ENCODE results near the gene ANO1. TPM values are rescaled to one million over a fixed set of nuclear protein-coding genes. Genes with fewer than 3 reads are reported as not detected.

ANO1 gene
- total RNA-seq, 1 donor from 2014 or later = 1.1 TPM

DNA sequence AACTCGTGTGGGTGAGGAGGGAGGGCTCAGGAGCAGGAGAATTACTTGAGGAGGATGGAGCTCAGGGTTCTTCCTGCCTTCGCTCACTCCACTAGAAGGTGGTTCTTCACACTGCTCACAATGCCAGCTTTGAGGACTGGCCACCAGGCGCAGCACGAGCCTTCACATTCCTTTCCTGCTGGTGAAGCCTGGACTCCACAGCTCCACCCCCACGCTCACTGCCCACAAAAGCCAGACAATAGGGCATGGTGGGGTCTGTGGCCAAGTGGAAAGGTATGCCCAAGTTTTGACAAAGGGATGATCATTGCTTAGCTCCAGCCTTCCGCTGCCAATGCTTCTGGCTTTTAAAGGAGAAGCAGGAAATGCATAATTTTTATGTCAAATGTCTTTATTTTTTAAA is 67.0 kb downstream of the ANO1 start:
- DNase-seq (ENCODE audit: low read depth) = no peak
- H3K27me3 ChIP-seq (ENCODE audit: control insufficient read depth, insufficient read depth, low read length) = peaks cover 30% of the 10 kb centered on the region
- no peak for TF ChIP-seq CTCF (IDR thresholded peaks at IDR 0.05; ENCODE audit: insufficient read depth, low read length, poor library complexity, severe bottlenecking)

DNA sequence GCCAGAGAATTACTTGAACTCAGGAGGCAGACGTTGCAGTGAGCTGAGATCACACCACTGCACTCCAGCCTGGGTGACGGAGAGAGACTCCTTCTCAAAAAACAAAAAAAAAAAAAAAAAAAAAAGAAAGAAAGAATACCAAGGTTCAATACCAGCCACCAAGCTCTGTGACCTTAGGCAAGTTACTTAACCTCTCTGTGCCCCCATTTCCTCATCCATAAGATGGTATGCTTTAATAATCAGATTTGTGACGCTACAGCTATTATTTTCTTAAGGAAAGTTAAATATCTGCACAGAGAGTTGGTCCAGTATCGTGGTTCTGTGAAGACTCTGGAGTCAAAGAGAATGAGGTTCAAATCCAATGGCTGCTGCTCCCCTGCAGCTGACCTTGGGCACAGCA is 67.7 kb downstream of the ANO1 start:
- H3K27me3 ChIP-seq (ENCODE audit: control insufficient read depth, insufficient read depth, low read length) = peaks cover 30% of the 10 kb centered on the region
- H3K4me3 ChIP-seq (ENCODE audit: low read depth, low read length) = no peak overlapping the region
- no peak for TF ChIP-seq CTCF (IDR thresholded peaks at IDR 0.05; ENCODE audit: insufficient read depth, low read length, poor library complexity, severe bottlenecking)
- DNase-seq (ENCODE audit: low read depth) = no peak
- H3K36me3 ChIP-seq (ENCODE audit: control insufficient read depth, insufficient read depth, low read length) = no peaks in the 10 kb centered on the region

More for the DNA sequence above, 67.0 kb downstream of the ANO1 start:
- no peaks in the 10 kb centered on the region for H3K36me3 ChIP-seq (ENCODE audit: control insufficient read depth, insufficient read depth, low read length)
- H3K4me3 ChIP-seq (ENCODE audit: low read depth, low read length) = no peak overlapping the region

DNA sequence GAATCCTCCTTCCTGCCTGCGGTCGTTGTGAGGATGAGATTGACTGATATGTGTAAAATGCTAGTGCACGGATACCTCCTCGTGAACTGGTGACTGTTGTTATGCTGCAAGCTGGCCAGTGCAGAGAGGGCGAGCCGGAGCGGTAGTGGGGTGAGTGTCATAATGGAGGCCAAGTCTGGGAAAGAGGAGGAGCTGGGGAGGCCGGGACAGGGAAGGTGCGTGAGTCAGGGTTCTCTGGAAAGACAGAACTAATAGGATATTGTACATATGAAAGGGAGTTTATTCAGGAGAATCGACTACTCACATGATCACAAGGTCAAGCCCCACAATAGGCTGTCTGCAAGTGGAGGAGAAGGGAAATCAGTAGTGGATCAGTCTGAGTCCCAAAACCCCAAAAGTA is 68.2 kb downstream of the ANO1 start:
- H3K27me3 ChIP-seq (ENCODE audit: control insufficient read depth, insufficient read depth, low read length) = peaks cover 27% of the 10 kb centered on the region
- H3K36me3 ChIP-seq (ENCODE audit: control insufficient read depth, insufficient read depth, low read length) = no peaks in the 10 kb centered on the region
- no peak for DNase-seq (ENCODE audit: low read depth)
- no peak overlapping the region for H3K4me3 ChIP-seq (ENCODE audit: low read depth, low read length)
- no peak for TF ChIP-seq CTCF (IDR thresholded peaks at IDR 0.05; ENCODE audit: insufficient read depth, low read length, poor library complexity, severe bottlenecking)

DNA sequence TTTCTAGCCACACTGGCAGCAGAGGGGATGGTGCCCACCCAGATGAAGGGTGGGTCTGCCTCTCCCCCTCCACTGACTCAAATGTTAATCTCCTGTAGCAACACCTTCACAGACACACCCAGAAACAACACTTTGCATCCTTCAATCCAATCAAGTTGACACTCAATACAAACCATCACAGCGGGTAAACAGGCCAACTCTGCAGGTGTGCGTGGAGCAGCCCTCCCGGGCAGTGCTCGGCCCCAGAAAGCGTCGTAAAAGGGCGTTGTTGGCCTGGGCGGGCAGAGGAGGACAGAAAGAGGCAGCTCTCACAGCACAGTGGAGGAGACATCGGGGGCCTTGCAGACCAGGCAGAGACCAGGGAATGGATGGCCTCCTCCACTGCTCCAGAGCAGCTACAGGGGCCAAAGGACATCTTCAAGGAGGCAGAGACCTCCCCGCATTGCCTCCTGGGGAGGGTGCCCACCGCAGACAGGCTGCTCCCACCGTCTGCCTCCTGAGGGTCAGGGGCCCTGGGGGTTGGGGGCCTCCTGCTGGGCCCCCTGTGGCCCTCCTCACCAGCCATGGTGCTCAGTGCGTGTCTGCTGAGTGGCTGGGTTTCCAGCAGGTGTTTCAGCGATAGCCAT is 68.9 kb downstream of the ANO1 start:
- Histone ChIP-seq H3K4me3 (ENCODE audit: low read depth, low read length) (no peak overlapping the region), H3K36me3 (ENCODE audit: control insufficient read depth, insufficient read depth, low read length) (no peaks in the 10 kb centered on the region), H3K27me3 (ENCODE audit: control insufficient read depth, insufficient read depth, low read length) (peaks cover 23% of the 10 kb centered on the region)
- DNase-seq (ENCODE audit: low read depth) = no peak
- no peak for TF ChIP-seq CTCF (IDR thresholded peaks at IDR 0.05; ENCODE audit: insufficient read depth, low read length, poor library complexity, severe bottlenecking)

GRCh38 chr11:70147668-70148067 is 69.6 kb downstream of the ANO1 start:
- H3K36me3 ChIP-seq (ENCODE audit: control insufficient read depth, insufficient read depth, low read length) = no peaks in the 10 kb centered on the region
- H3K27me3 ChIP-seq (ENCODE audit: control insufficient read depth, insufficient read depth, low read length) = peaks cover 24% of the 10 kb centered on the region
- no peak overlapping the region for H3K4me3 ChIP-seq (ENCODE audit: low read depth, low read length)
- TF ChIP-seq CTCF (IDR thresholded peaks at IDR 0.05; ENCODE audit: insufficient read depth, low read length, poor library complexity, severe bottlenecking) = no peak
- no peak for DNase-seq (ENCODE audit: low read depth)

GRCh38 chr11:70151671-70152070 is 73.6 kb downstream of the ANO1 start:
- H3K4me3 ChIP-seq (ENCODE audit: low read depth, low read length) = no peak overlapping the region
- no peak for DNase-seq (ENCODE audit: low read depth)
- H3K27me3 ChIP-seq (ENCODE audit: control insufficient read depth, insufficient read depth, low read length) = peaks cover 30% of the 10 kb centered on the region
- TF ChIP-seq CTCF (IDR thresholded peaks at IDR 0.05; ENCODE audit: insufficient read depth, low read length, poor library complexity, severe bottlenecking) = no peak
- no peaks in the 10 kb centered on the region for H3K36me3 ChIP-seq (ENCODE audit: control insufficient read depth, insufficient read depth, low read length)
